ENCODE results near the gene GTF2F2.
A peak's percentile ranks its signal among the peaks of the same experiment; 100 is the strongest.
"Not testable (repeated sequence)": the region's sequence is repeated elsewhere in the genome, so short reads cannot be mapped to it uniquely, and the experiment has no call there.

GTF2F2 gene

GRCh38 chr13:45257638-45258333 lies 137.5 kb downstream of the GTF2F2 start:
- no peak for DNase-seq

- DNase-seq = no peak
Measured at GRCh38 chr13:45258334-45258675, 138.0 kb downstream of the GTF2F2 start.

- no peak for DNase-seq
Measured at GRCh38 chr13:45267215-45267614, 146.9 kb downstream of the GTF2F2 start.

- DNase-seq = no peak
Measured at GRCh38 chr13:45269204-45269603, 148.9 kb downstream of the GTF2F2 start.

- no peak for DNase-seq
Measured at GRCh38 chr13:45276913-45277312, 156.6 kb downstream of the GTF2F2 start.

GRCh38 chr13:45278096-45278645 lies 157.9 kb downstream of the GTF2F2 start:
- no peak for DNase-seq

- DNase-seq = no peak
Measured at GRCh38 chr13:45280011-45280410, 159.7 kb downstream of the GTF2F2 start.

- no peak for DNase-seq
Measured at GRCh38 chr13:45280751-45281634, 160.7 kb downstream of the GTF2F2 start.

GRCh38 chr13:45282994-45283393 lies 162.7 kb downstream of the GTF2F2 start:
- DNase-seq = no peak

GRCh38 chr13:45289936-45290563 lies 169.7 kb downstream of the GTF2F2 start:
- no peak for DNase-seq

GRCh38 chr13:45292176-45292575 lies 171.9 kb downstream of the GTF2F2 start:
- DNase-seq = no peak

- DNase-seq = no peak
Measured at GRCh38 chr13:45295536-45295935, 175.2 kb downstream of the GTF2F2 start.

- no peak for DNase-seq
Measured at GRCh38 chr13:45296259-45296658, 175.9 kb downstream of the GTF2F2 start.

GRCh38 chr13:45297456-45298205 lies 177.3 kb downstream of the GTF2F2 start:
- peak; percentile 43 for DNase-seq

GRCh38 chr13:45298206-45298505 lies 177.8 kb downstream of the GTF2F2 start:
- no peak for DNase-seq

GRCh38 chr13:45298550-45298949 lies 178.2 kb downstream of the GTF2F2 start:
- not testable (repeated sequence) for DNase-seq

- DNase-seq = no peak
Measured at GRCh38 chr13:45299194-45299593, 178.9 kb downstream of the GTF2F2 start.

GRCh38 chr13:45300190-45300985 lies 180.1 kb downstream of the GTF2F2 start:
- no peak for DNase-seq

- no peak for DNase-seq
Measured at GRCh38 chr13:45301263-45301662, 181.0 kb downstream of the GTF2F2 start.

GRCh38 chr13:45302507-45302906 lies 182.2 kb downstream of the GTF2F2 start:
- DNase-seq = no peak

GRCh38 chr13:45303026-45303425 lies 182.7 kb downstream of the GTF2F2 start:
- no peak for DNase-seq

GRCh38 chr13:45303866-45304265 lies 183.6 kb downstream of the GTF2F2 start:
- DNase-seq = no peak
